SHP77 treated with DMSO at 0.1 percent for 48 hours (cell line): ENCODE results near the gene GP1BB.

Experiments
- DNase-seq: peaks from one replicate; lab custom pipeline; 2025; lab: John Stamatoyannopoulos, UW

Gene GP1BB

GRCh38 chr22:19742160-19743066 is 19.1 kb downstream of the GP1BB start:
- DNase-seq, result no peak

- DNase-seq, result no peak
Observed at GRCh38 chr22:19743081-19743480, 19.7 kb downstream of the GP1BB start.

- DNase-seq, result no peak
Observed at GRCh38 chr22:19743651-19744050, 20.3 kb downstream of the GP1BB start.

- DNase-seq, result no peak
Observed at GRCh38 chr22:19744350-19745006, 21.1 kb downstream of the GP1BB start.

GRCh38 chr22:19745155-19746101 is 22.1 kb downstream of the GP1BB start:
- no peak for DNase-seq

- no peak for DNase-seq
Observed at GRCh38 chr22:19746726-19747125, 23.4 kb downstream of the GP1BB start.

- no peak for DNase-seq
Observed at GRCh38 chr22:19747551-19747950, 24.2 kb downstream of the GP1BB start.

- DNase-seq, result no peak
Observed at GRCh38 chr22:19748139-19748538, 24.8 kb downstream of the GP1BB start.

- no peak for DNase-seq
Observed at GRCh38 chr22:19748991-19749664, 25.8 kb downstream of the GP1BB start.

GRCh38 chr22:19749876-19750275 is 26.5 kb downstream of the GP1BB start:
- DNase-seq, result no peak

GRCh38 chr22:19750507-19751490 is 27.5 kb downstream of the GP1BB start:
- no peak for DNase-seq

- DNase-seq, result no peak
Observed at GRCh38 chr22:19751497-19752245, 28.3 kb downstream of the GP1BB start.

- no peak for DNase-seq
Observed at GRCh38 chr22:19753090-19753842, 29.9 kb downstream of the GP1BB start.

- no peak for DNase-seq
Observed at GRCh38 chr22:19753996-19754700, 30.8 kb downstream of the GP1BB start.

- no peak for DNase-seq
Observed at GRCh38 chr22:19754701-19755144, 31.4 kb downstream of the GP1BB start.

GRCh38 chr22:19755145-19755710 is 31.9 kb downstream of the GP1BB start:
- no peak for DNase-seq

- no peak for DNase-seq
Observed at GRCh38 chr22:19755722-19756287, 32.5 kb downstream of the GP1BB start.
